Esophagus muscularis mucosa (tissue), 3 donors: Measurements from ENCODE around the gene CNTNAP2.

Experiments used
- CTCF ChIP-seq, 3 experiments: fragments of 200-600 bp in 2 of 3; fragments of 450-650 bp in 1 of 3; sonication (generic) in 2 of 3; IDR thresholded peaks; one replicate each; pipeline ENCODE4 v1.5.1; 2017 to 2019; ENCODE audit warnings: antibody characterized with exemption in 3 of 3, mild to moderate bottlenecking in 2 of 3, moderate library complexity in 1 of 3
- POLR2A ChIP-seq: fragments of 450-650 bp; IDR thresholded peaks from one replicate; pipeline ENCODE4 v1.6.1; 2017; ENCODE audit warnings: antibody characterized with exemption, moderate library complexity, mild to moderate bottlenecking, low read depth
- POLR2AphosphoS5 ChIP-seq, 2 donors: sonication (generic); formaldehyde crosslinking; IDR thresholded peaks; one replicate each; pipeline ENCODE4 v1.6.1; 2017; ENCODE audit warnings: antibody characterized with exemption in 2 of 2

DNA sequence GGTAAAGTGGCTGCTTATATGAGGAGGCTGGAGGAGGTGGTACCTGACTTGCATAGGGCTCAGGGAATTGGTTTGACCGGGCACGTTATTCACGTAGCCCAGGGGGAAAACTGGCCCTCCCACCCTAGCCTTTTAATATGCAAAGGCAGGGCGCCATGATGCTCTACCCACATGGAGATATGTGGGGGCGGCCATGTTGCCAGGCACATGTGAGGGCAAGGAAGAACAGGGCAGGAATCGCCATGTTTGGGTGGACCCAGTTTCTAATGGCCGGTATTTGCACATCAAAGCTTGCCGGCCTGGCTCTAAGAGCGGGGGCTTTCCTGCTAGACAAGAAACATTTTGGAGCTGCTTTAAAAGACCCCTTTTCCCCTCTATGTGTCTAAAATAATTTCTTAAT is 1524.2 kb downstream of the CNTNAP2 start:
- no peak for TF ChIP-seq POLR2A
- TF ChIP-seq POLR2AphosphoS5 (IDR thresholded peaks at IDR 0.05) = no peak
- no peak for TF ChIP-seq CTCF (IDR thresholded peaks at IDR 0.05)
